HG02623 (cell line): ENCODE data around the gene C12orf54.
"Not testable (repeated sequence)": the region's sequence is repeated elsewhere in the genome, so short reads cannot be mapped to it uniquely, and the experiment has no call there.

Experiments
- ATAC-seq: cut with Tn5 transposase; IDR thresholded peaks from one replicate; pipeline ENCODE4 v1.9.1; 2021; ENCODE audit warnings: moderate library complexity; ENCODE audit not compliant: unreplicated experiment

Gene C12orf54

DNA sequence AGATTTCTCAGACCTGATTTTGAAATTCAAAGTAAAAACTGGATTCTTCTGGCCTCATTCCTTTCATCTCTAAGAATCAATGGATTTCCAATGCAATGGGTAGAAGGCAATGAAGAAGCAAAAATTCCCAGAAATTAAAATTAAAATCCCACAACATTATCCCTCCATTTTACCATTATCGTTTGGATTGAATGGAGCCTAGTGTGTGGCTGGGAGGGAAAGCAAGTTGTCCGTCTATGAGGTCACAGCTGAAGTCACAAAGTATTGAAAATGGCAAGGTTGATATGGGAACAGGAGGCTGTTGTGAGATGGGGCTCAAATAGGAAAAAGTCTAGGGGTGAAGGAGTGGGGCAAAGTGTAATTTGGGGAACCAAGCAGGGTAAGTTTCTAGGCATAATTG is at the start of gene C12orf54:
Gene C12orf54, plus strand, starts transcription at position 301 of the 400 bp plus-strand sequence. CDS start 799 bp downstream, outside the sequence.
- no peak for ATAC-seq

DNA sequence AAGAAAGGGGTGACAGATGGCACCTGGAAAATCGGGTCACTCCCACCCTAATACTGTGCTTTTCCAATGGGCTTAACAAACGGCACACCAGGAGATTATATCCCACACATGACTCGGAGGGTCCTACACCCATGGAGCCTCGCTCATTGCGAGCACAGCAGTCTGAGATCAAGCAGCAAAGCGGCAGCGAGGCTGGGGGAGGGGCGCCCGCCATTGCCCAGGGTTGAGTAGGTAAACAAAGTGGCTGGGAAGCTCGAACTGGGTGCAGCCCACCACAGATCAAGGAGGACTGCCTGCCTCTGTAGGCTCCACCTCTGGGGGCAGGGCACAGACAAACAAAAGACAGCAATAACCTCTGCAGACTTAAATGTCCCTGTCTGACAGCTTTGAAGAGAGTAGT is 48.3 kb upstream of the C12orf54 start:
- not testable (repeated sequence) for ATAC-seq

DNA sequence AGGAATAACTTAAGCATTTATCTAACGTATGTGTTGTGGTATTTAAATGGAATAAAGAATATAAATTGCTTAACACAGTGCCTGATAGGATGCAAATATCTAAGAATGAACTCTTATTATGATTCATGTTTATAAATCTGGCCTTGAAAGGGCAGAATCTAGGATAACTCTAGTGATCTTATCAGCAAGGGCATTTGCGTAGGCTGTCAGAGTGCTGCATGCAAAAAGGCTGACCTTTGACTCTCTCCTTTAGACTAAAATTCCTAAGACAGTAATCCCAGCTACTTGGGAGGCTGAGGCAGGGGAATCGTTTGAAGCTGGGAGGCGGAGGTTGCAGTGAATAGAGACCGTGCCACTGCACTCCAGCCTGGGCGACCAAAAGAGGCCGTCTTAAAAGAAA is 41.2 kb upstream of the C12orf54 start:
- ATAC-seq = no peak

DNA sequence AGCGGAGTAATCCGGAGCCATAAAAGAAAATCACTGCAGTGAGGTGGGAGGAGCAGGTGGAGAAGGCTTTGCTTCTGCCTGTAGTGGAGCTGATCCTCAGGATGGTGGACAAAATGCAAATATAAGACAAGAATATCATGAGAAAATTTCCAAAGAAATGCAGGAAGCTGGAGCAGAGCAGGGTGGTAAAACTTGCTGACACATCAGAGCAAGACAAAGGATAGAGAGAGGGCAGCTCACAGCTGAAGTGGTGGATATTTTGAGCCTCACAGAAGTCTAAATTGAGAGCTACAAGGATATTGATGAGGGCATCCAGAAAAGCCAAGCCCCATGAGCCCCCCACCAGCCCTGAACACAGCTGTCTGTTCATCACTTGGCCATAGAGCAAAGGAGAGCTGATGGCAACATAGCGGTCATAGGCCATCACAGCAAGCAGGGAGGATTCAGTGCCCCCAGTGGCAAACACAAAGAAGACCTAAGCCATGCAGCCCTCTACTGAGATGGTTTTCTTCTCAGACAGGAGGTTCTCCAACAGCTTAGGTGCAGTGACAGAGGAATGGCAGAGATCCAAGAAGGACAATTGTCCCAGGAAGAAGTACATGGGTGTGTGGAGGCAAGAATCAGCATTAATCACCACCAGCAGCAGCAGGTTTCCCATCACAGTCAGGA is 40.0 kb upstream of the C12orf54 start:
- no peak for ATAC-seq

DNA sequence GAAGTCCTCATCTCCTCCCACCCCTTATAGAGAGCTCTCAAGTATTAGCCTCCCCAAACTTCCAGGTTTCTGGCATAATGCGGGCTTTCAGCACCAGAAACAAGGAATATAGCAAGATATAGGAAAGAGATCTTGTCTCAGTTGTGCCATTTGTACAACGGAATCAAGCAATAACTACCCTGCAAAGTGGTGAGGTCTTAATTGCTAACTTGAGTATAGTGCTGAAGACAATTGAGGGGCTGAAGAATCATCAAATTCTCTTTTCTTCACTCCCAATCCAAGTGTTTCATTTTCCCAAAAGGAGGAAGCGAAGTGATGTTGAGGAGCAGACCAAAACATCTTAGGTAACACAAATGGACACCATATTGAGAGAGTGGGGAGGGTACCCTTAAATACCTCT is 36.8 kb upstream of the C12orf54 start:
- ATAC-seq = no peak

DNA sequence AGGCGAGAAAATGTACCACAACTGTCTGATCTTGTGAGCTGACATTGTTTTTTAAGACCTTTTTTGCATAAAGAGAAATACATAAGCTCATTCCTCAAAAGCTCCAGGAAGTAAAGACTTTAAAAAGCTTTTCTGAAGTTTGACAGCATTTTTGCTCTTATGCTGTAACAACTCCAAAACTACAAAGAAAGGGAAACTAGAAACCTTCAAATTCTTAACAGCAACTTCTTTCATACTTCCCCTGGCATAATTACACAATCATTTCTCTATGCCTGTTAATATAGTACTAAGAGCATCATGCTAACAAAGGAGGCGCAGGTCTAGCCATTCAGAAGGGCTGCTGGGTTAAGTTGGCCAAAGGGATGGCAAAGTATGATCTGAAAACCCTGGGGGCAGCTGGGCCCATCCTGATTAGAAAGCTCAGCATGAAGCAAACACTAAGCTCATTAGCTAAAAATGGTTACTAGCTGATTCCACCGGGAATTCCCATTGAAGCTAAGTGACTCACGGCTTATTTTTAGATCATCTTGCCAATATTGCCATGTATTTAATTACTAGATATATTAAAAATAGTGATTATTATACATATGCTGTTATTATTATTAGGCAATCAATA is 36.0 kb upstream of the C12orf54 start:
- ATAC-seq = no peak

DNA sequence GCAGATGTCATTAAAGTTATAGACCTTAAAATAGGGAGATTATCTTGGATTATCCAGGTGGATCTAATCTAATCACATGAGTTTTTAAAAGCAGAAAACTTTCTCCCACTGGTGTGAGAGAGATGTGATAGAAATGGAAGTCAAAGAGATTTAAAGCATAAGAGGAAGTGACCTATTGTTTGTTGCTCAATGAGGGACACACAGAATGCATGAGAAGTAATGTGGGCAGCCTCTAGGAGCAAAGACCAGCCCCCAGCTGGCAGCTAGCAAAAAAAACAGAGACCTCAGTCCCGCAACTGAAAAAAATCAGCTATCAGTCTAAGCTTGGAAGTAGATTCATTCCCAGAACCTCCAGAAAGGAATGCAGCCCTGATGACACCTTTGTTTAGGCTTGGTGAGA is 34.5 kb upstream of the C12orf54 start:
- no peak for ATAC-seq

DNA sequence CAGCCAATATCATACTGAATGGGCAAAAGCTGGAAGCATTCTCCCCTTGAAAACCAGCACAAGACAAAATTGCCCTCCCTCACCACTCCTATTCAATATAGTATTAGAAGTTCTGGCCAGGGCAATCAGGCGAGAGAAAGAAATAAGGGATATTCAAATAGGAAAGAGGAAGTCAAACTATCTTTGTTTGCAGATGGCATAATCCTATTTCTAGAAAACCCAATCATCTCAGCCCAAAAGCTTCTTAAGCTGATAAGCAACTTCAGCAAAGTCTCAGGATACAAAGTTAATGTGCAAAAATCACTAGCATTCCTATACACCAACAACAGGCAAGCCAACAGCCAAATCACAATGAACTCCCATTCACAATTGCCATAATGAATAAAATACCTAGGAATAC is 30.9 kb upstream of the C12orf54 start:
- ATAC-seq = no peak

DNA sequence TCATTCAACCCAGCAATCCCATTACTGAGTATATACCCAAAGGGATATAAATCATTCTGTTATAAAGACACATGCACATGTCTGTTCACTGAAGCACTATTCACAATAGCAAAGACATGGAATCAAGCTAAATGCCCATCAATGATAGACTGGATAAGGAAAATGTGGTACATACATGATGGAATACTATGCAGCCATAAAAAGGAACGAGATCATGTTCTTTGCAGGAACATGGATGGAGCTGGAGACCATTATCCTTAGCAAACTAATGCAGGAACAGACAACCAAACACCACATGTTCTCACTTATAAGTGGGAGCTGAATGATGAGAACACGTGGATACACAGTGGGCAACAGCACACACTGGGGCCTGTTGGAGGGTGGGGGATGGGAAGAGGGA is 29.3 kb upstream of the C12orf54 start:
- ATAC-seq = not testable (repeated sequence)

DNA sequence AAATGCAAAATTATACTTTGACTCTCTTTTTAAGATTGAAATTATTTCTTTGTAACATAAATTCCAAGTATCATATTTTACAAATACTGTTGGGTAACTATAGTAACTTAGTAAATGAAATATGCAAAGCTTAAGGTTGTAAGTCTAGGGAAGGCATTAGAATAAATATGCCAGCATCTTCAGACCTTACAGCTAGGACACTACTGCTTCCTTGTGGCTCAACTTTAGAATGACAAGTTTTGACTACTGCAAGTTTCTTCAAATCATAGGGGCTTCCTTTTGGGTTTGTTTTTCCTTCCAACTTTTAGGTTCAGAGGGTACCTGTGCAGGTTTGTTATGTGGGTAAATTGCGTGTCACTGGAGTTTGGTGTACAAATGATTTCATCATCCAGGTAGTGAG is 27.6 kb upstream of the C12orf54 start:
- no peak for ATAC-seq

DNA sequence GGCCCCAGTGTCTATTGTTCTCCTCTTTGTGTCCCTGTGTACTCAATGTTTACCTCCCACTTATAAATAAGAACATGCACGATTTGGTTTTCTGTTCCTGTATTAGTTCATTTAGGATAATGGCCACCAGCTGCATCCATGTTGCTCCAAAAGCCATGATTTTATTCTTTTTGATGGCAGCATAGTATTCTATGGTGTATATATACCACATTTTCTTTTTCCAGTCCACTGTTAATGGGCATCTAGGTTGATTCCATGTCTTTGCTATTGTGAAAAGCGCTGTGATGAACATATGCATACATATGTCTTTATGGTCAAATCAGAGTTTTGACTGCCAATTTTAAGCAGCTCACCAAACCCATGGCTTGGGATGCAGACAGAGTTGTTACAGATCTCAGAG is 27.2 kb upstream of the C12orf54 start:
- no peak for ATAC-seq

DNA sequence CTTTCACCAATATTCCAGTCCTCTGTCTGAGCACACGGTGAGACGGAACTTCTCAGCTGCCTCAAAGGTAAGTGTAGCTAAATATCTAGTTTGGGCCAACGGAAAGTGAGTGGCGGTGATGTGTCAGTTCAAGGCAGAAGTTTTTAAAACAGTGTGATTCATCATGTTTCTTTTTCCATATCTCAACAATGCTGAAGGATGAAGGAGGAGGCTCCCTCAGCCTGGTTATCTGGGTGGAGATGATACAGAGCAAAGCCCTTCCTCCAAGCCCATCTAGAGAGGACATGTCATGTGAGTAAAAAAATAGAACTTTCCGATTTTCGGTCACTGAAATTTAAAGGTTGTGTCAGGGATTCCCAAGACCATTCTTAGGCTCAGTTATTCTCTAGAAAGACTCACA is 23.0 kb upstream of the C12orf54 start:
- no peak for ATAC-seq

DNA sequence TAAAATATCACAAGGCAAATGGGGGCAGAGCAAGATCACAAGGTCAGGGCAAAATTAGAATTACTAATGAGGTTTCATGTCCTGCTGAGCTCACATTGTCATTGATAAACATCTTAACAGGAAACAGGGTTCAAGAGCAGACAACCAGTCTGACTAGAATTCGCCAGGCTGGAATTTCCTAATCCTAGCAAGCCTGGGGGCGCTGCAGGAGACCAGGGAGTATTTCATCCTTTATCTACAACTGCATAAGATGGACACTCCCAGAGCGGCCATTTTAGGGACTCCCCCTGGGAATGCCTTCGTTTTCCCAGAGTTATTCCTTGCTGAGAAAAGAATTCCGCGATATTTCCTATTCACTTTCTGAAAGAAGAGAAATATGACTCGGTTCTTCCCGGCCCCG is 13.3 kb upstream of the C12orf54 start:
- ATAC-seq = not testable (repeated sequence)

DNA sequence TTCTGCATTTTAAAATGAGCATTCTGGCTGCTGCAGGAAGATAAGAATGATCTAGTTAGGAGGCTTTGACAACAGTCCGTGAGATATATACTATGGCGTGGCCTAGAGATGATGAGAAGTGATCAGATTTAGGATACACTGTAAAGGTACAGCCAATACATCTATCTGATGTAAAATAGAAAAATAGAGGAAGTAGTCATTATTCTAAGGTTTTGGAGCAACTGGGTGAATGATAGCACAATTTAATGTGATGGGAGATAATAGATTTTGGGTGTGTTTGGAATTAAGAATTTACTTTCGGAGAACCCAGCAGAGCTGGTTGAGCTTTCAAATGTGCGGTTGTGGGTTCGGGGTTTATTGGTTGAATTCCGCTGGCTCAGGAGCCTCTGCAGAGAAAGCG is 10.0 kb upstream of the C12orf54 start, which contains the start of gene ANP32D:
Gene ANP32D, plus strand, starts transcription at position 301 of the 400 bp plus-strand sequence. CDS start 106 bp downstream, outside the sequence.
- no peak for ATAC-seq

DNA sequence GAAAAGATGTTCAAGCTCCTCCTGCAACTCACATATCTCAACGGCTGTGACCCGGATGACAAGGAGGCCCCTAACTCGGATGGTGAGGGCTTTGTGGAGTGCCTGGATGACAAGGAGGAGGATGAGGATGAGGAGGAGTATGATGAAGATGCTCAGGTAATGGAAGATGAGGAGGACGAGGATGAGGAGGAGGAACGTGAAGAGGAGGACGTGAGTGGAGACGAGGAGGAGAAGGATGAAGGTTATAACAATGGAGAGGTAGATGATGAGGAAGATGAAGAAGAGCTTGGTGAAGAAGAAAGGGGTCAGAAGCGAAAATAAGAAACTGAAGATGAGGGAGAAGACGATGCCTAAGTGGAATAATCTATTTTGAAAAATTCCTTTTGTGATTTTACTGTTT is 9.2 kb upstream of the C12orf54 start:
- no peak for ATAC-seq

DNA sequence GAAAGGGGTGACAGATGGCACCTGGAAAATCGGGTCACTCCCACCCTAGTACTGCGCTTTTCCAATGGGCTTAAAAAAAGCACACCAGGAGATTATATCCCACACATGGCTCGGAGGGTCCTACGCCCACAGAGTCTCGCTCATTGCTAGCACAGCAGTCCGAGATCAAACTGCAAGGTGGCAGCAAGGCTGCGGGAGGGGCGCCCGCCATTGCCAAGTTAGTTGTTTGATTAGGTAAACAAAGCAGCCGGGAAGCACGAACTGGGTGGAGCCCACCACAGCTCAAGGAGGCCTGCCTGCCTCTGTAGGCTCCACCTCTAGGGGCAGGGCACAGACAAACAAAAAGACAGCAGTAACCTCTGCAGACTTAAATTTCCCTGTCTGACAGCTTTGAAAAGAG is 7.8 kb upstream of the C12orf54 start:
- ATAC-seq = not testable (repeated sequence)

DNA sequence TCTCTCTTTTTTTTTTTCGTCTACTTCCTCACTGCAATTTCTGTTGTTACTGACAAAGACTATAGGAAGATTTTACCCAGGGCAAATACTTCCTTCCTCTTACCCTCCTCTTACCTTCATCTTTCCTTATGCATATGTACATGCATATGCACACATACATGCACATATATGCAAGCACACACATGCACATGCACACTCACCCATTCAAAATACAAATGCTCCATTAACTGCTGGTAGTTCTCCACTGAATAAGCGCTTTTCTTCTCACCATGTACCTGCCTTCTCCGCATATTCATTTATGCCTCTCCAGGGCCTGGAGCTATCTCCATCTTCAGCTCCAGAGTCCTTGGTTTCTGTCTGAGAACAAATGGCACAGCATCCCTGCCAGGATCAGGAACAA is 632 bp downstream of the C12orf54 start:
- ATAC-seq = no peak

DNA sequence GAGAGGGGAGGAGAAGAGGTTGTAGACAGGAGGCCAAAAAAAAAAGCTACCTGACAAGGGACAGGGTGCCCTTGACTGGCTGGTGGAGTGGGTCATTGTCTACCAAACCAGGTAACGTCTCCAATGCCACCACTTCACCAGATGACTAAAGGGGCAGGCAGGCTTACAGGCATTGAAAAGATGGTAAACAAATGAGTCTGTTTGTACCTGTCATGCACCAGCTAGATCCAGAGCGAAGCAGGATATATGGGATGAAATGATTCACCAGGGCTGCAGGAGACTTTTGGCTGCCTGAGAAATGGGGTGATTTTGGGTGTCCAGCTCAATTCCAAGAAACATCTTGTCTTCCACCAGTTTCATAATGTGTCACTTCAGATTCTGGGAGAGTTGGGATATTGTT is 4.0 kb downstream of the C12orf54 start:
- ATAC-seq = no peak

DNA sequence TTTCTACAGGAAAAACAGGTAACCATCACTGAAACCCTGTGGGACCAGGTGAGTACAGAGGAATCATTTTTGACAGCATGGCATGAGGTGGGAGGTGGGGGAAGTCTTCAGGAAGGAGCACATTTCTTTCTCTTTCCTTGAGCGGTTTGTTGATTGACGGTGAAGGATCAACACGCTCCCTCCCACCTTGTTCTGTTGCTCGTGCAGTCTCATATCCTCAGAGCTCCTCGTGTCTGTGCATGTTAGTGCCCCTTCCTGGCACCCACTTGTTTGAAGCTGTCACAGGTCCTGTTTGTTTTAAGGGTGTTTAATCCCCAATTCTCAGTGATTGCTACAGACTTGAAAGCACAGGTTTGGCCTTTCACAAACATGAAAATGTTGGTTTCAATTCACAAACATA is 4.4 kb downstream of the C12orf54 start:
- no peak for ATAC-seq

DNA sequence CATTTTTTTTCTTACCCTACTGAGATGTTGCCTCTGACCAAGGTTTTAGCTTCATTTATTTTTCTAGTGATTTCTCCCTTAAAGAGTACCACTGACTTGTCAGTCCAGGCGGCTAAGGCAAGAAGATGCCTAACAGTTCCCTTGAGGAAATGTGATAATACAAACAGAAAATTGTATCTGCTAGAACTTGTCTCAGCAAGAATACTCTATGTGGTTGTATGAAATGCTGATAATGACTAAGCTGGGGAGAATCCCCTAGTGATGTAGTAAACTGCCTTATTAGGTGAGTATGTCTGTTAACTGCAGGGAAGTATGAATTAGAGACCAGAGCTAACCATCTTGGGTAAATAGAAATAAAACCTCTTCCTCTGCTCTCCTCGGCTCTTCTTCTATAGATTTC is 6.7 kb downstream of the C12orf54 start:
- ATAC-seq = peak; percentile 86

DNA sequence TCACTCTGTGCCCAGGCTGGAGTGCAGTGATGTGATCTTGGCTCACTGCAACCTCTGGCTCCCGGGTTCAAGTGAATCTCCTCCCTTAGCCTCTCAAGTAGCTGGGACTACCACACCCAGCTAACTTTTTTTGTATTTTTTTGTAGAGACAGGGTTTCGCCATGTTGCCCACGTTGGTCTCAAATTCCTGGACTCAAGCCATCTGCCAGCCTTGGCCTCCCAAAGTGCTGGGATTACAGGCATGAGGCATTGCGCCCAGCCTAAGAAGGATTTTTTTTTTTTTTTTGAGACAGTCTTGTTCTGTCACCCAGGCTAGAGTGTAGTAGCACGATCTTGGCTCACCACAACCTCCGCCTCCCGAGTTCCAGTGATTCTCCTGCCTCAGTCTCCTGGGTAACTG is 7.2 kb downstream of the C12orf54 start:
- ATAC-seq = not testable (repeated sequence)

DNA sequence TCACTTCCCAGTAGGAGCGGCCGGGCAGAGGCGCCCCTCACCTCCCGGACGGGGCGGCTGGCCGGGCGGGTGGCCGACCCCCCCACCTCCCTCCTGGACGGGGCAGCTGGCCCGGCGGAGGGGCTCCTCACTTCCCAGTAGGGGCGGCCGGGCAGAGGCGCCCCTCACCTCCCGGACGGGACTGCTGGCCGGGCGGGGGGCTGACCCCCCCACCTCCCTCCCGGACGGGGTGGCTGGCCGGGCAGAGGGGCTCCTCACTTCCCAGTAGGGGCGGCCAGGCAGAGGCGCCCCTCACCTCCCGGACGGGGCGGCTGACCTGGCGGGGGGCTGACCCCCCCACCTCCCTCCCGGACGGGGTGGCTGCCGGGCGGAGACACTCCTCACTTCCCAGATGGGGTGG is 18.0 kb downstream of the C12orf54 start:
- ATAC-seq = not testable (repeated sequence)

DNA sequence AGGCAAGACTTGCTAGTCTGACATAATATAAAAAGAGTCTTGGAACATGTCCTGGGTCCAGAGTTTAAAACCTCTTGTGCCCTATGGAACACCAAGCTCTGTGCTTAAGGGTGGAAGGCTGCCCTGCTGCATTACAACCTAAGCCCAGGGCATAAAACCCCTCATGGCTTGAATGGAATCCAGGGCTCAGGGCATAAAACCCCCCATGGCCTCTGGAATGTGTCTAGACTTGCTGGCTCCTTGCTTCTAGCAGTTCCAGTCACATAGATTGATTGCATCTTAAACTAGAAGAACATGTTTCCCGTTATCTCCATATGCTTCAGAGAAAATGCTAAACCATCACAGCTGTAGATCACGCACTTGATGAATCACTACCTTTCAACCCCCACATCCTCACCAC is 24.5 kb downstream of the C12orf54 start:
- ATAC-seq = not testable (repeated sequence)
